Fibroblast of lung (primary cell): Measurements from ENCODE around the gene CAMKMT. TPM values are rescaled to one million over a fixed set of nuclear protein-coding genes. Genes with fewer than 3 reads are reported as not detected.

Source experiments
- DNase-seq, 2 donors: peaks; one replicate each; pipeline versions ENCODE4 v3.0.0 to v3.0.0-alpha.2; 2010; ENCODE audit warnings: low read depth in 2 of 2
- H2AFZ ChIP-seq: 2 replicates; pipeline ENCODE4 v1.5.1; 2012; ENCODE audit warnings: low read length, control low read depth, inconsistent platforms
- H3K27ac ChIP-seq: 2 replicates; pipeline ENCODE4 v1.5.1; 2011; ENCODE audit warnings: low read length, control low read depth; ENCODE audit not compliant: insufficient read depth
- H3K27me3 ChIP-seq: 2 replicates; pipeline ENCODE4 v1.5.1; 2011; ENCODE audit warnings: mild to moderate bottlenecking, low read length; ENCODE audit not compliant: control insufficient read depth, insufficient read depth
- H3K36me3 ChIP-seq: 2 replicates; pipeline ENCODE4 v1.5.1; 2011; ENCODE audit warnings: low read length; ENCODE audit not compliant: control insufficient read depth, insufficient read depth
- H3K4me1 ChIP-seq: 2 replicates; pipeline ENCODE4 v1.5.1; 2011; ENCODE audit warnings: low read length; ENCODE audit not compliant: control insufficient read depth, insufficient read depth; ENCODE audit errors: extremely low read depth
- H3K4me2 ChIP-seq: 2 replicates; pipeline ENCODE4 v1.5.1; 2011; ENCODE audit warnings: low read length, control low read depth; ENCODE audit not compliant: insufficient read depth; ENCODE audit errors: extremely low read depth
- H3K4me3 ChIP-seq, 4 experiments: fragments of 200-600 bp in 1 of 4; sonication (generic) in 1 of 4; replicated peaks in 1 of 4; 2 replicates each; pipeline ENCODE4 v1.5.1; 2011 to 2016; ENCODE audit warnings: low read length in 4 of 4, low read depth in 3 of 4, mild to moderate bottlenecking in 3 of 4, control low read depth in 2 of 4, inconsistent platforms in 1 of 4, mixed read lengths in 1 of 4; ENCODE audit not compliant: insufficient read depth in 1 of 4; ENCODE audit errors: control extremely low read depth in 1 of 4
- H3K79me2 ChIP-seq: 2 replicates; pipeline ENCODE4 v1.5.1; 2012; ENCODE audit warnings: mild to moderate bottlenecking, low read length, inconsistent platforms; ENCODE audit not compliant: control insufficient read depth, insufficient read depth
- H3K9ac ChIP-seq: 2 replicates; pipeline ENCODE4 v1.5.1; 2011; ENCODE audit warnings: mild to moderate bottlenecking, low read length, control low read depth; ENCODE audit not compliant: insufficient read depth
- H3K9me3 ChIP-seq: 2 replicates; pipeline ENCODE4 v1.5.1; 2012; ENCODE audit warnings: low read depth, low read length; ENCODE audit not compliant: control insufficient read depth, insufficient read depth
- H4K20me1 ChIP-seq: 2 replicates; pipeline ENCODE4 v1.5.1; 2011; ENCODE audit warnings: low read length; ENCODE audit not compliant: control insufficient read depth, insufficient read depth; ENCODE audit errors: extremely low read depth
- CTCF ChIP-seq, 2 donors: IDR thresholded peaks in 1 of 2; conservative IDR thresholded peaks in 1 of 2; 1 replicate in 1 of 2; 2 replicates in 1 of 2; pipeline ENCODE4 v1.5.1; 2011 to 2012; ENCODE audit warnings: low read length in 2 of 2, control low read depth in 1 of 2, inconsistent platforms in 1 of 2, low read depth in 1 of 2, mild to moderate bottlenecking in 1 of 2
- EZH2 ChIP-seq: IDR thresholded peaks from 2 replicates; pipeline ENCODE4 v1.5.1; 2012; ENCODE audit warnings: low read length, control low read depth, mild to moderate bottlenecking; ENCODE audit errors: missing control alignments
- polyA plus RNA-seq, 2 donors: library from polyadenylated mRNA; depleted of rRNA in 1 of 2; stranded (reverse) in 1 of 2; unstranded in 1 of 2; fragments of >200 nt; gene quantifications; 2 replicates each; pipeline ENCODE4 v1.2.1, GENCODE V29; 2011 to 2012; ENCODE audit warnings: missing spikeins in 1 of 2
- total RNA-seq: library from RNA; depleted of rRNA; stranded (reverse); fragments of >200 nt; gene quantifications from 2 replicates; pipeline ENCODE4 v1.2.1, GENCODE V29; 2014

The CAMKMT gene
- total and polyA plus RNA-seq, 2 donors (not counting 1 experiment from before 2014, with no cell fraction given): 7.9 to 11.6 TPM

- Histone ChIP-seq H3K4me3 (no peak overlapping the region), H3K36me3 (no peaks in the 10 kb centered on the region), H3K9me3 (no peaks in the 10 kb centered on the region)
Measured at GRCh38 chr2:44813658-44814057, 451.9 kb downstream of the CAMKMT start.

GRCh38 chr2:44817256-44817655 lies 455.5 kb downstream of the CAMKMT start:
- Histone ChIP-seq H2AFZ (no peak overlapping the region), H3K27me3 (peaks cover 6% of the 10 kb centered on the region), H3K9me3 (no peaks in the 10 kb centered on the region), H3K4me1 (no peaks in the 10 kb centered on the region), H3K27ac (no peak overlapping the region), H4K20me1 (no peaks in the 10 kb centered on the region), H3K4me3 (no peak overlapping the region), H3K9ac (no peak overlapping the region), H3K36me3 (no peaks in the 10 kb centered on the region), H3K79me2 (no peaks in the 10 kb centered on the region), H3K4me2 (no peak overlapping the region)
- TF ChIP-seq EZH2 (no peak), CTCF (conservative IDR thresholded peaks at IDR 0.05 in 1 of 2, IDR thresholded peaks at IDR 0.05 in 1 of 2; ENCODE audit: low read depth in 1 of 2, low read length in 2 of 2) (no peak)
- no peak for DNase-seq

More at GRCh38 chr2:44813658-44814057, 451.9 kb downstream of the CAMKMT start:
- no peak for DNase-seq
- Histone ChIP-seq H3K4me1 (no peaks in the 10 kb centered on the region), H3K27me3 (peaks cover 2% of the 10 kb centered on the region), H3K9ac (no peak overlapping the region), H4K20me1 (no peaks in the 10 kb centered on the region), H3K79me2 (no peaks in the 10 kb centered on the region), H2AFZ (no peak overlapping the region), H3K4me2 (no peak overlapping the region), H3K27ac (no peak overlapping the region)
- TF ChIP-seq EZH2 (no peak), CTCF (conservative IDR thresholded peaks at IDR 0.05 in 1 of 2, IDR thresholded peaks at IDR 0.05 in 1 of 2; ENCODE audit: low read depth in 1 of 2, low read length in 2 of 2) (no peak)

GRCh38 chr2:44817673-44818335 lies 456.1 kb downstream of the CAMKMT start:
- H3K9me3 ChIP-seq: no peaks in the 10 kb centered on the region
- H3K4me1 ChIP-seq: no peaks in the 10 kb centered on the region
- H3K36me3 ChIP-seq: no peaks in the 10 kb centered on the region
- peaks cover 6% of the 10 kb centered on the region for H3K27me3 ChIP-seq
- H3K4me2 ChIP-seq: no peak overlapping the region
- no peak for DNase-seq
- no peak overlapping the region for H3K9ac ChIP-seq
- no peaks in the 10 kb centered on the region for H4K20me1 ChIP-seq
- TF ChIP-seq EZH2: no peak
- TF ChIP-seq CTCF (conservative IDR thresholded peaks at IDR 0.05 in 1 of 2, IDR thresholded peaks at IDR 0.05 in 1 of 2; ENCODE audit: low read depth in 1 of 2, low read length in 2 of 2): no peak
- H3K27ac ChIP-seq: no peak overlapping the region
- no peak overlapping the region for H3K4me3 ChIP-seq
- no peaks in the 10 kb centered on the region for H3K79me2 ChIP-seq
- H2AFZ ChIP-seq: no peak overlapping the region
